GM12874 (cell line): ENCODE data around the gene ADA.

Experiments
- CTCF ChIP-seq: IDR thresholded peaks from 2 replicates; pipeline ENCODE4 v1.5.1; 2011; ENCODE audit warnings: low read depth, mild to moderate bottlenecking, control low read depth, low read length, moderate library complexity; ENCODE audit not compliant: insufficient read depth

The ADA gene

GRCh38 chr20:44650771-44651433 is 597 bp downstream of the ADA start:
- no peak for TF ChIP-seq CTCF

DNA sequence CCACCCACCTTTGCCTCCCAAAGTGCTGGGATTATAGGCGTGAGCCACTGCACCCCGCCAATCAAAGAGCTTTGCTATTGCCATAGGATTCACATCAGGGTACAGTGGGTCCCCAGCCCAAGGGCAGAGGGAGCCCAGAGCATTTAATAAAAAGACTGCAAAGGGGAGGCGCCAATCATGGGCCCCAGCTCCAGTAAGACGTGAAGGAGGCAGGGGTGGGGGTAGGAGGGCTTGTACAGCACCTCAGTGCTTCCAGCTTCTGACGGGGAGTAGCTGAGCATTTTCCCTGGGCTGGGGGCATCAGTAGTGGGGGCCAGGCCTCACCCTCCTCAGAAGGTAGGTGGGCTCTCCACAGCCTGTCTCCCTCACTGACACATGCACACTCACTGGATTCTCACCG is 1.5 kb downstream of the ADA start:
- no peak for TF ChIP-seq CTCF

DNA sequence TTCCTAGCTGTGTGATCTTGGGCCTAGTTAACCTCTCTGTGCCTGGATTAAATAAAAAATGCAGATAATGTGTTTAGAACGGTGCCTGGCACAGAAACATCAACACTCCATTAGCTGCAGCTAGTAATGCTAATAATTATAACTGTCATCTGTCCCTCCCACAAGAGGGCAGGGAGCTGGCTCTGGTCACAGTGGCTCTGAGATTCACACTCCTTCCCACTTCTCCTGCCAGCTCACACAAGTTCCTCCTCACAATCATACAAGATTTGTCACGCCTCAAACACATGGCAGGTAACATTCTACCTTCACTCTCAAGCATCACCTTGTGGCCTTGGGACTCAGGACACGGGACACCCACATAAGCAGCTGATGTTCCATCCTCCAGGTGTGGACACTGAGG is 2.4 kb downstream of the ADA start:
- no peak for TF ChIP-seq CTCF

DNA sequence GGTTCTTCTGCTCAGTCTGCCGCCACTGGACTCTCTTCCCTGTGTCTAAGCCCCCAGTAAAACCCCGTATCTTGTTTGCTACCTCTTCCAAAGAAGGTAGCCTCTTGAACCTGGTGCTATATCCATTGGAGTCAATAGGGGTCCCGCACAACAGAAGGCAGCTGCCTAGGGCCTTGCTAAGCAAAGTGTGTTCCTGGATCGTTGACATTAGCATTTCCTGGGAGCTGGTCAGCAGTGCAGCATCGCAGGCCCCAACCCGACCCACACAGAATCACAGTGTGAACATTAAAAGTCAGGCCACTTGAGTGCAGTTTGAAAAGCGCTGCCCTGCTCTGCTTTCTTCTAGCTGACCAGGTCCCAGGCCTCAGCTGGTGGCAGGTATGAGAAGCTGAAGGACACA is 2.9 kb downstream of the ADA start:
- TF ChIP-seq CTCF, result 0 out of 2 replicates have a peak, but pooled peaks have one; percentile 0

- TF ChIP-seq CTCF, result no peak
These were observed 3.4 kb downstream of the ADA start for GRCh38 chr20:44648068-44648467.

- no peak for TF ChIP-seq CTCF
These were observed 4.7 kb downstream of the ADA start for GRCh38 chr20:44646641-44647274.

GRCh38 chr20:44646023-44646640 is 5.4 kb downstream of the ADA start:
- no peak for TF ChIP-seq CTCF
